Keratinocyte (primary cell): Measurements from ENCODE around the gene SMCO4. TPM values are rescaled to one million over a fixed set of nuclear protein-coding genes. Genes with fewer than 3 reads are reported as not detected.

ENCODE experiments used
- DNase-seq: peaks from one replicate; pipeline ENCODE4 v3.0.0-alpha.2; 2011; ENCODE audit warnings: low read depth, missing footprints, low spot score
- FAIRE-seq: peaks from 2 replicates; lab custom pipeline; 2011; peaks lifted over from hg19 to GRCh38; lab: Jason Lieb, UNC
- H2AFZ ChIP-seq: 2 replicates; pipeline ENCODE4 v1.6.0; 2012; ENCODE audit warnings: low read length, control low read depth, inconsistent platforms; ENCODE audit not compliant: control insufficient read depth
- H3K27ac ChIP-seq: 2 replicates; pipeline ENCODE4 v1.5.1; 2011; ENCODE audit warnings: low read length; ENCODE audit not compliant: control insufficient read depth, insufficient read depth
- H3K27me3 ChIP-seq: 3 replicates; pipeline ENCODE4 v1.6.0; 2011; ENCODE audit warnings: low read length; ENCODE audit not compliant: control insufficient read depth, insufficient read depth; ENCODE audit errors: extremely low read depth
- H3K36me3 ChIP-seq, 2 experiments: 2 replicates in 1 of 2; 3 replicates in 1 of 2; pipeline ENCODE4 v1.5.1; 2011; ENCODE audit warnings: low read length in 2 of 2, mild to moderate bottlenecking in 1 of 2; ENCODE audit not compliant: control insufficient read depth in 2 of 2, insufficient read depth in 2 of 2; ENCODE audit errors: extremely low read depth in 1 of 2
- H3K4me1 ChIP-seq: 3 replicates; pipeline ENCODE4 v1.5.1; 2011; ENCODE audit warnings: low read length; ENCODE audit not compliant: control insufficient read depth, insufficient read depth; ENCODE audit errors: extremely low read depth
- H3K4me2 ChIP-seq: 3 replicates; pipeline ENCODE4 v1.6.0; 2011; ENCODE audit warnings: low read depth, low read length; ENCODE audit not compliant: control insufficient read depth, insufficient read depth; ENCODE audit errors: extremely low read depth
- H3K4me3 ChIP-seq, 3 experiments: fragments of 200-600 bp in 1 of 3; sonication (generic) in 1 of 3; 2 replicates in 2 of 3; 3 replicates in 1 of 3; pipeline ENCODE4 v1.5.1; 2011 to 2016; ENCODE audit warnings: low read length in 3 of 3, mild to moderate bottlenecking in 3 of 3, control low read depth in 2 of 3, inconsistent platforms in 1 of 3, low read depth in 1 of 3, mixed read lengths in 1 of 3, mixed run types in 1 of 3, moderate library complexity in 1 of 3; ENCODE audit not compliant: control insufficient read depth in 2 of 3, insufficient read depth in 2 of 3; ENCODE audit errors: extremely low read depth in 1 of 3
- H3K79me2 ChIP-seq: 2 replicates; pipeline ENCODE4 v1.6.0; 2012; ENCODE audit warnings: low read length; ENCODE audit not compliant: control insufficient read depth, insufficient read depth
- H3K9ac ChIP-seq: 3 replicates; pipeline ENCODE4 v1.6.0; 2011; ENCODE audit warnings: low read length; ENCODE audit not compliant: control insufficient read depth, insufficient read depth; ENCODE audit errors: extremely low read depth
- H3K9me1 ChIP-seq: 3 replicates; pipeline ENCODE4 v1.6.0; 2011; ENCODE audit warnings: low read length; ENCODE audit not compliant: control insufficient read depth, insufficient read depth; ENCODE audit errors: extremely low read depth
- H3K9me3 ChIP-seq: 2 replicates; pipeline ENCODE4 v1.5.1; 2012; ENCODE audit warnings: low read depth, low read length; ENCODE audit not compliant: control insufficient read depth
- H4K20me1 ChIP-seq: 3 replicates; pipeline ENCODE4 v1.6.0; 2011; ENCODE audit warnings: low read length; ENCODE audit not compliant: control insufficient read depth, insufficient read depth; ENCODE audit errors: extremely low read depth
- EZH2 ChIP-seq: IDR thresholded peaks from one replicate; pipeline ENCODE4 v1.6.1; 2012; ENCODE audit warnings: inconsistent platforms, mild to moderate bottlenecking, low read length, moderate library complexity
- dilution Hi-C: fragments of 300-500 bp; cut with MboI; formaldehyde crosslinking; loops from one replicate; pipeline ENCODE4 v1.7.0; 2020; ENCODE audit warnings: low sequenced_read_pairs; ENCODE audit not compliant: extremely low pct_ligation_motif_present
- polyA plus RNA-seq, 5 experiments: library from polyadenylated mRNA; depleted of rRNA in 3 of 5; stranded (reverse) in 3 of 5; stranded (forward) in 1 of 5; unstranded in 1 of 5; fragments of >200 nt; gene quantifications; 1 replicate in 1 of 5; 2 replicates in 3 of 5; 3 replicates in 1 of 5; pipeline versions ENCODE4 v1.2.1 to v1.2.3, GENCODE V29; 2011 to 2012; ENCODE audit warnings: missing spikeins in 2 of 5, low read depth in 1 of 5, low replicate concordance in 1 of 5
- TF ChIP-seq, protein P1 (sequence below), 3 experiments: IDR thresholded peaks in 1 of 3; conservative IDR thresholded peaks in 1 of 3; optimal IDR thresholded peaks in 1 of 3; 2 replicates in 2 of 3; 3 replicates in 1 of 3; pipeline versions ENCODE3 to v1.5.1; 2011; ENCODE audit warnings: low read length in 3 of 3, mild to moderate bottlenecking in 3 of 3, moderate library complexity in 2 of 3, control low read depth in 1 of 3, inconsistent platforms in 1 of 3; ENCODE audit not compliant: insufficient read depth in 2 of 3; ENCODE audit errors: extremely low read depth in 1 of 3

The SMCO4 gene
- polyA plus RNA-seq, 1 donor (not counting 4 experiments of a cell fraction or from before 2014, with no cell fraction given), result 1.5 TPM

DNA sequence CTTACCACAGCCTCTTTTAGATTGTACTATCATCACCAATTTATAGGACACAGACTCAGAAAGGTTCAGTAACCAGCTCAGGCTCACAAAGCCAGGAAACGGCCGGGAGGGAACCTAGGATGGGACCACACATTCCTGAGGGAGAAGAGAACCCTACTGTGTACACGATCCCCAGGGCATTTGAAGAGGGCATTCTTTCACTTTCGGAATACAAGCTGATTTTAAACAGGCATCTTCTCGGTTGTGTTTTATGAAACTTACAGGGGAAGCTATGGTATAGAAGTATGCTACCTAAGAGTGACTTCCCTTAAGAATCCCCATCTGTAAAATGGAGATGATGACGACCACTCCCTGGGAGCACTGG lies 19.0 kb downstream of the SMCO4 start:
- H3K79me2 ChIP-seq, result no peaks in the 10 kb centered on the region
- dilution Hi-C loops, result no loop called here
- no peaks in the 10 kb centered on the region for H4K20me1 ChIP-seq
- H2AFZ ChIP-seq, result no peak overlapping the region
- FAIRE-seq (no peak), DNase-seq (no peak)
- H3K4me1 ChIP-seq, result peaks cover 5% of the 10 kb centered on the region
- H3K9ac ChIP-seq, result no peak overlapping the region
- H3K9me3 ChIP-seq, result no peaks in the 10 kb centered on the region
- H3K9me1 ChIP-seq, result no peaks in the 10 kb centered on the region
- no peak overlapping the region for H3K27ac ChIP-seq
- H3K27me3 ChIP-seq, result no peaks in the 10 kb centered on the region
- no peak overlapping the region for H3K4me3 ChIP-seq
- H3K4me2 ChIP-seq, result no peak overlapping the region
- H3K36me3 ChIP-seq, result no peaks in the 10 kb centered on the region
- no peak for TF ChIP-seq EZH2
- TF ChIP-seq, protein P1, sequence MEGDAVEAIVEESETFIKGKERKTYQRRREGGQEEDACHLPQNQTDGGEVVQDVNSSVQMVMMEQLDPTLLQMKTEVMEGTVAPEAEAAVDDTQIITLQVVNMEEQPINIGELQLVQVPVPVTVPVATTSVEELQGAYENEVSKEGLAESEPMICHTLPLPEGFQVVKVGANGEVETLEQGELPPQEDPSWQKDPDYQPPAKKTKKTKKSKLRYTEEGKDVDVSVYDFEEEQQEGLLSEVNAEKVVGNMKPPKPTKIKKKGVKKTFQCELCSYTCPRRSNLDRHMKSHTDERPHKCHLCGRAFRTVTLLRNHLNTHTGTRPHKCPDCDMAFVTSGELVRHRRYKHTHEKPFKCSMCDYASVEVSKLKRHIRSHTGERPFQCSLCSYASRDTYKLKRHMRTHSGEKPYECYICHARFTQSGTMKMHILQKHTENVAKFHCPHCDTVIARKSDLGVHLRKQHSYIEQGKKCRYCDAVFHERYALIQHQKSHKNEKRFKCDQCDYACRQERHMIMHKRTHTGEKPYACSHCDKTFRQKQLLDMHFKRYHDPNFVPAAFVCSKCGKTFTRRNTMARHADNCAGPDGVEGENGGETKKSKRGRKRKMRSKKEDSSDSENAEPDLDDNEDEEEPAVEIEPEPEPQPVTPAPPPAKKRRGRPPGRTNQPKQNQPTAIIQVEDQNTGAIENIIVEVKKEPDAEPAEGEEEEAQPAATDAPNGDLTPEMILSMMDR (optimal IDR thresholded peaks at IDR 0.05 in 1 of 3, IDR thresholded peaks at IDR 0.05 in 1 of 3, conservative IDR thresholded peaks at IDR 0.05 in 1 of 3; ENCODE audit: extremely low read depth in 1 of 3, insufficient read depth in 2 of 3, low read length in 3 of 3), result no peak

DNA sequence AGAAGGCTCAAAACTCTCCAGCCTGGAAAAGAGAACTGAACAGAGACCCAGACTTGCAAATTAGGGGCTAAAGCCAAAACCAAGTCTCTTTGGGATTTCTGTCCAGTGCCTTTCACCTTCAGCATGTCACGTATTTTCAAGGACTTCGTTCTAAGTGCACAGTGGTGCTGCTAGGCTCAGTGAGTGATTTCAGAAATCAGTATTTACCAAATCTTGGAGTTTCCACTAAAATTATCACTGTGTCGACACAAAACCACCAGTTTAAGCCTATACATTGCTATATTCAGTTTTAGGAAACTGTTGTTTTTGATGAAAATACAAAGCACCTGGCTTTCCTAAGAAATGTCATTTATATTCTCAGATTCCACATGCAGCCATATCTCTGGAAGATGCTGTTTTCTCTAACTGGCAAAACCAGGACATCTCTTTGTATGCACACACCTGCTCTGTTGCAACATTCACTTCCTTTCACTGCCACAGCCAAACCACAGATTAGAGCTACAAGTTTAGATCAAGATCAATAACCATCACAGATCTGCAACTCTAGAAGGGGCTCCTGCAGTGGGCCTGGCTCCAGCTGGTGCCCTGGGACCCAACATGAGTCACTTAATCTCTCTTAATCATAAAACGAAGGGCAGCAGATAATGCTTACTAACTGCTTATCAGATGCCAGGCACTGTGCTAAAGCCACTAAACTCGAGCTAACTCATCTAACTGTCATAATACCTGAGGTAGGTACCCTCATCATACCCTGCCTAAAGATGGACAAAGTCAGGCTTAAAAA lies 22.3 kb downstream of the SMCO4 start:
- Histone ChIP-seq H3K4me1 (peaks cover 24% of the 10 kb centered on the region), H2AFZ (no peak overlapping the region), H3K79me2 (no peaks in the 10 kb centered on the region), H3K27me3 (peaks cover 4% of the 10 kb centered on the region), H3K9ac (no peak overlapping the region), H3K9me1 (no peaks in the 10 kb centered on the region), H3K4me3 (no peak overlapping the region), H3K36me3 (no peaks in the 10 kb centered on the region), H3K4me2 (no peak overlapping the region), H3K27ac (no peak overlapping the region), H3K9me3 (no peaks in the 10 kb centered on the region), H4K20me1 (no peaks in the 10 kb centered on the region)
- TF ChIP-seq, protein P1 (optimal IDR thresholded peaks at IDR 0.05 in 1 of 3, IDR thresholded peaks at IDR 0.05 in 1 of 3, conservative IDR thresholded peaks at IDR 0.05 in 1 of 3; ENCODE audit: extremely low read depth in 1 of 3, insufficient read depth in 2 of 3, low read length in 3 of 3), result no peak
- TF ChIP-seq EZH2, result no peak
- DNase-seq (no peak), FAIRE-seq (no peak)
- dilution Hi-C loops, result no loop called here
